ENCODE measurements around the gene ADAMTS17.

ADAMTS17 gene

GRCh38 chr15:100008258-100008657, 333.5 kb downstream of the ADAMTS17 start:
- DNase-seq, result no peak

- DNase-seq, result no peak
Observed at GRCh38 chr15:100007609-100008008, 334.2 kb downstream of the ADAMTS17 start.

GRCh38 chr15:100005715-100006114, 336.1 kb downstream of the ADAMTS17 start:
- DNase-seq, result no peak

- no peak for DNase-seq
Observed at GRCh38 chr15:100005013-100005412, 336.8 kb downstream of the ADAMTS17 start.

- DNase-seq, result no peak
Observed at GRCh38 chr15:100002787-100003536, 338.8 kb downstream of the ADAMTS17 start.

GRCh38 chr15:100002086-100002620, 339.6 kb downstream of the ADAMTS17 start:
- DNase-seq, result no peak

- DNase-seq, result no peak
Observed at GRCh38 chr15:100001405-100001804, 340.4 kb downstream of the ADAMTS17 start.

GRCh38 chr15:99999282-100000070, 342.3 kb downstream of the ADAMTS17 start:
- peak; percentile 31 for DNase-seq

GRCh38 chr15:99998661-99999101, 343.1 kb downstream of the ADAMTS17 start:
- DNase-seq, result no peak

- peak; percentile 57 for DNase-seq
Observed at GRCh38 chr15:99997112-99997651, 344.6 kb downstream of the ADAMTS17 start.

- DNase-seq, result no peak
Observed at GRCh38 chr15:99996660-99997059, 345.1 kb downstream of the ADAMTS17 start.

- DNase-seq, result no peak
Observed at GRCh38 chr15:99995543-99995942, 346.2 kb downstream of the ADAMTS17 start.

- DNase-seq, result peak; percentile 21
Observed at GRCh38 chr15:99994849-99995248, 346.9 kb downstream of the ADAMTS17 start.

- peak; percentile 46 for DNase-seq
Observed at GRCh38 chr15:99993681-99994131, 348.1 kb downstream of the ADAMTS17 start.

- no peak for DNase-seq
Observed at GRCh38 chr15:99993262-99993661, 348.5 kb downstream of the ADAMTS17 start.

GRCh38 chr15:99992611-99993231, 349.1 kb downstream of the ADAMTS17 start:
- DNase-seq, result peak; percentile 54

- DNase-seq, result no peak
Observed at GRCh38 chr15:99989095-99989494, 352.7 kb downstream of the ADAMTS17 start.

GRCh38 chr15:99987701-99988100, 354.1 kb downstream of the ADAMTS17 start:
- no peak for DNase-seq

- no peak for DNase-seq
Observed at GRCh38 chr15:99987119-99987506, 354.7 kb downstream of the ADAMTS17 start.

- no peak for DNase-seq
Observed at GRCh38 chr15:99986297-99987118, 355.3 kb downstream of the ADAMTS17 start.

GRCh38 chr15:99985878-99986277, 355.9 kb downstream of the ADAMTS17 start:
- DNase-seq, result no peak

Measured in activated effector memory CD4-positive, alpha-beta T cell treated with anti-CD3 and anti-CD28 coated beads, Interleukin-2, amount 50 U/mL, for 16 hours (primary cell).